CD14-positive monocyte (primary cell): ENCODE data around the gene LRRC8C. TPM values are rescaled to one million over a fixed set of nuclear protein-coding genes. Genes with fewer than 3 reads are reported as not detected.

ENCODE experiments used
- DNase-seq, 3 donors: peaks; one replicate each; pipeline ENCODE4 v3.0.0-alpha.2; 2011 to 2022
- H2AFZ ChIP-seq: 2 replicates; pipeline ENCODE4 v1.6.0; 2012; ENCODE audit warnings: mild to moderate bottlenecking, low read depth, low read length, inconsistent platforms; ENCODE audit not compliant: insufficient read depth, poor library complexity, severe bottlenecking
- H3K27ac ChIP-seq, 2 donors: 1 replicate in 1 of 2; 2 replicates in 1 of 2; pipeline ENCODE4 v1.5.1; 2012 to 2013; ENCODE audit warnings: low read length in 2 of 2, control low read depth in 1 of 2, inconsistent platforms in 1 of 2, low read depth in 1 of 2, mild to moderate bottlenecking in 1 of 2
- H3K27me3 ChIP-seq, 2 donors: one replicate each; pipeline versions ENCODE4 v1.6.0 to v1.6.1; 2011 to 2013; ENCODE audit warnings: low read length in 2 of 2; ENCODE audit not compliant: control insufficient read depth in 2 of 2, insufficient read depth in 2 of 2
- H3K36me3 ChIP-seq, 2 donors: replicated peaks in 1 of 2; 1 replicate in 1 of 2; 2 replicates in 1 of 2; pipeline versions ENCODE4 v1.5.1 to v1.6.1; 2012 to 2013; ENCODE audit warnings: low read length in 2 of 2, control low read depth in 1 of 2, inconsistent platforms in 1 of 2, mild to moderate bottlenecking in 1 of 2; ENCODE audit not compliant: insufficient read depth in 2 of 2, control insufficient read depth in 1 of 2
- H3K4me1 ChIP-seq, 2 donors: 1 replicate in 1 of 2; 2 replicates in 1 of 2; pipeline versions ENCODE4 v1.5.1 to v1.6.1; 2012 to 2013; ENCODE audit warnings: low read length in 2 of 2, control low read depth in 1 of 2, inconsistent platforms in 1 of 2, mild to moderate bottlenecking in 1 of 2, moderate library complexity in 1 of 2; ENCODE audit not compliant: insufficient read depth in 2 of 2, control insufficient read depth in 1 of 2
- H3K4me2 ChIP-seq: replicated peaks from 2 replicates; pipeline ENCODE3; 2012; ENCODE audit warnings: low read length, moderate library complexity, mild to moderate bottlenecking; ENCODE audit not compliant: poor library complexity, severe bottlenecking; ENCODE audit errors: extremely low read depth
- H3K4me3 ChIP-seq, 3 experiments: fragments of 200-600 bp in 1 of 3; sonication (generic) in 1 of 3; replicated peaks in 1 of 3; 1 replicate in 2 of 3; 2 replicates in 1 of 3; pipeline ENCODE4 v1.5.1; 2011 to 2013; ENCODE audit warnings: low read length in 3 of 3, mild to moderate bottlenecking in 3 of 3, control low read depth in 2 of 3, low read depth in 2 of 3, inconsistent platforms in 1 of 3, moderate library complexity in 1 of 3
- H3K79me2 ChIP-seq: 2 replicates; pipeline ENCODE4 v1.6.0; 2012; ENCODE audit warnings: mild to moderate bottlenecking, control low read depth, inconsistent platforms, low read length, moderate library complexity; ENCODE audit not compliant: insufficient read depth
- H3K9ac ChIP-seq: 2 replicates; pipeline ENCODE4 v1.6.0; 2017; ENCODE audit warnings: low read length, mild to moderate bottlenecking; ENCODE audit not compliant: insufficient read depth, poor library complexity, severe bottlenecking
- H3K9me3 ChIP-seq, 2 donors: replicated peaks in 1 of 2; 1 replicate in 1 of 2; 2 replicates in 1 of 2; pipeline versions ENCODE4 v1.5.1 to v1.6.1; 2012 to 2013; ENCODE audit warnings: low read length in 2 of 2, control low read depth in 1 of 2; ENCODE audit not compliant: control insufficient read depth in 1 of 2, insufficient read depth in 1 of 2
- H4K20me1 ChIP-seq: 2 replicates; pipeline ENCODE4 v1.6.0; 2012; ENCODE audit warnings: mild to moderate bottlenecking, low read length, control low read depth, moderate library complexity; ENCODE audit not compliant: insufficient read depth
- H3K27ac Mint-ChIP-seq, 7 donors: one replicate each; pipeline ENCODE4 v1.8.0; 2020; ENCODE audit warnings: mild to moderate bottlenecking in 7 of 7, mixed read lengths in 7 of 7, moderate library complexity in 6 of 7, inconsistent platforms in 2 of 7
- H3K27me3 Mint-ChIP-seq, 3 donors: one replicate each; pipeline ENCODE4 v1.8.0; 2021 to 2022; ENCODE audit warnings: low read depth in 3 of 3, mild to moderate bottlenecking in 3 of 3, mixed read lengths in 3 of 3, moderate library complexity in 3 of 3, inconsistent platforms in 1 of 3
- H3K36me3 Mint-ChIP-seq, 2 donors: one replicate each; pipeline ENCODE4 v1.8.0; 2020; ENCODE audit warnings: mixed read lengths in 2 of 2, inconsistent platforms in 1 of 2, mild to moderate bottlenecking in 1 of 2
- H3K4me1 Mint-ChIP-seq: one replicate; pipeline ENCODE4 v1.8.0; 2020; ENCODE audit warnings: mild to moderate bottlenecking, mixed read lengths
- H3K4me3 Mint-ChIP-seq, 2 donors: one replicate each; pipeline ENCODE4 v1.8.0; 2020; ENCODE audit warnings: mild to moderate bottlenecking in 2 of 2, mixed read lengths in 2 of 2, moderate library complexity in 1 of 2
- H3K9me3 Mint-ChIP-seq, 7 donors: one replicate each; pipeline ENCODE4 v1.8.0; 2020 to 2022; ENCODE audit warnings: mixed read lengths in 7 of 7, mild to moderate bottlenecking in 6 of 7, moderate library complexity in 6 of 7, inconsistent platforms in 2 of 7
- WGBS: methylation state at CpG from one replicate; pipeline ENCODE4 v1.1.5; 2013; ENCODE audit warnings: missing lambda C conversion rate; ENCODE audit not compliant: insufficient coverage; 5-methylcytosine and 5-hydroxymethylcytosine counted together
- intact Hi-C, 2 donors: fragments of 100-400 bp; cut with micrococcal nuclease; formaldehyde crosslinking; loops; one replicate each; pipeline versions ENCODE4 v1.15.0 to v1.15.1; 2023
- polyA plus RNA-seq, 3 donors: library from polyadenylated mRNA; depleted of rRNA in 1 of 3; unstranded in 2 of 3; stranded (reverse) in 1 of 3; fragments of 300-500 nt in 2 of 3; fragments of >200 nt in 1 of 3; fragmentation: Illumina TruSeq in 2 of 3; gene quantifications; 1 replicate in 2 of 3; 2 replicates in 1 of 3; pipeline ENCODE4 v1.2.3, GENCODE V29; 2012 to 2021
- TF ChIP-seq, protein P1 (sequence below): fragments of 200-600 bp; IDR thresholded peaks from one replicate; pipeline ENCODE4 v1.8.0; 2022; ENCODE audit warnings: antibody characterized with exemption, mild to moderate bottlenecking

The LRRC8C gene
- polyA plus RNA-seq, 3 donors: 13.0 to 18.6 (median 16.3) TPM

- Mint-ChIP-seq H3K9me3 (no peaks in the 10 kb centered on the region), H3K4me1 (peaks cover 63% of the 10 kb centered on the region), H3K4me3 (no peak overlapping the region), H3K36me3 (peaks cover 49 to 63% of the 10 kb centered on the region in 2 donors), H3K27ac (peak overlapping the region in 6 of 7 donors; percentile 7 to 84 (median 54)), H3K27me3 (no peaks in the 10 kb centered on the region)
- intact Hi-C loops: no loop called here
- no peaks in the 10 kb centered on the region for H3K27me3 ChIP-seq
- peak overlapping the region in 1 of 2 donors; percentile 40 for H3K27ac ChIP-seq
- H3K36me3 ChIP-seq: peaks cover 36 to 58% of the 10 kb centered on the region in 2 donors
- H3K9ac ChIP-seq: no peak overlapping the region
- TF ChIP-seq, protein P1, sequence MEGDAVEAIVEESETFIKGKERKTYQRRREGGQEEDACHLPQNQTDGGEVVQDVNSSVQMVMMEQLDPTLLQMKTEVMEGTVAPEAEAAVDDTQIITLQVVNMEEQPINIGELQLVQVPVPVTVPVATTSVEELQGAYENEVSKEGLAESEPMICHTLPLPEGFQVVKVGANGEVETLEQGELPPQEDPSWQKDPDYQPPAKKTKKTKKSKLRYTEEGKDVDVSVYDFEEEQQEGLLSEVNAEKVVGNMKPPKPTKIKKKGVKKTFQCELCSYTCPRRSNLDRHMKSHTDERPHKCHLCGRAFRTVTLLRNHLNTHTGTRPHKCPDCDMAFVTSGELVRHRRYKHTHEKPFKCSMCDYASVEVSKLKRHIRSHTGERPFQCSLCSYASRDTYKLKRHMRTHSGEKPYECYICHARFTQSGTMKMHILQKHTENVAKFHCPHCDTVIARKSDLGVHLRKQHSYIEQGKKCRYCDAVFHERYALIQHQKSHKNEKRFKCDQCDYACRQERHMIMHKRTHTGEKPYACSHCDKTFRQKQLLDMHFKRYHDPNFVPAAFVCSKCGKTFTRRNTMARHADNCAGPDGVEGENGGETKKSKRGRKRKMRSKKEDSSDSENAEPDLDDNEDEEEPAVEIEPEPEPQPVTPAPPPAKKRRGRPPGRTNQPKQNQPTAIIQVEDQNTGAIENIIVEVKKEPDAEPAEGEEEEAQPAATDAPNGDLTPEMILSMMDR: no peak
- no peak overlapping the region for H3K4me3 ChIP-seq
- no peaks in the 10 kb centered on the region for H3K9me3 ChIP-seq
- 80% methylated on average over 1 of the region's 1 CpG for WGBS
- peaks cover 10% of the 10 kb centered on the region for H4K20me1 ChIP-seq
- peaks cover 92% of the 10 kb centered on the region for H3K79me2 ChIP-seq
- H3K4me2 ChIP-seq: no peak overlapping the region
- peaks cover 28 to 37% of the 10 kb centered on the region in 2 donors for H3K4me1 ChIP-seq
- peak in 1 of 3 donors; percentile 36 for DNase-seq
- no peak overlapping the region for H2AFZ ChIP-seq
Measured at GRCh38 chr1:89688607-89689006, 55.7 kb downstream of the LRRC8C start.

DNA sequence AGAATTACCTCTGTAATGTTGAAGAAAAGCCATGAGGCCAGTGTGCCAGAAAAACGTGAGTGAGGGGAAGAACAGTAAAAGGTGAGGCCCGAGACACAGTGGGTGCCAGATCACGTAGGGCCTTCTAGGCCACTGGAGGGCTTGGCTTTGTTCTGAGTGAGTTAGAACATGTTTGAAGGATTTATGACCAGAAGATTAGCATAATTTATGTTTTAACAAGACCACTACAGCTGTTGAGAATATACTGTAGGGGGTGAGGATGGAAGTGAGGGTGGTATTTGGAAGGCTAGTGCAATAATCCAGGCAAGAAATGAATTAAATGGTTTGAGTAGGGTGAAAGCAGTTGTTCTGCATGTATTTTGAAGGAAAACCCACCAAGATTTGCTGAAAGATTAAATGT is 56.3 kb downstream of the LRRC8C start:
- Histone ChIP-seq H3K4me2 (no peak overlapping the region), H4K20me1 (peaks cover 10% of the 10 kb centered on the region), H3K4me1 (peaks cover 30 to 37% of the 10 kb centered on the region in 2 donors), H3K9ac (no peak overlapping the region), H3K27ac (peak overlapping the region in 1 of 2 donors; percentile 40), H3K79me2 (peaks cover 92% of the 10 kb centered on the region), H3K4me3 (no peak overlapping the region), H3K9me3 (no peaks in the 10 kb centered on the region), H2AFZ (no peak overlapping the region), H3K27me3 (no peaks in the 10 kb centered on the region), H3K36me3 (peaks cover 36 to 58% of the 10 kb centered on the region in 2 donors)
- Mint-ChIP-seq H3K27ac (peak overlapping the region in 6 of 7 donors; percentile 4 to 44 (median 18)), H3K36me3 (peaks cover 49 to 63% of the 10 kb centered on the region in 2 donors), H3K27me3 (no peaks in the 10 kb centered on the region), H3K9me3 (no peaks in the 10 kb centered on the region), H3K4me3 (no peak overlapping the region), H3K4me1 (peaks cover 66% of the 10 kb centered on the region)
- no peak for DNase-seq
- WGBS: 100% methylated on average over 3 of the region's 3 CpGs
- intact Hi-C loops: no loop called here
- TF ChIP-seq, protein P1: no peak
